SU-DHL-6 (cell line): ENCODE data around the gene WIPI1.

Experiments
- CTCF ChIP-seq: fragments of 200-600 bp; sonication (generic); IDR thresholded peaks from one replicate; pipeline ENCODE4 v1.5.1; 2017; ENCODE audit warnings: antibody characterized with exemption, mild to moderate bottlenecking, low read length, moderate library complexity; ENCODE audit not compliant: insufficient read depth, poor library complexity, severe bottlenecking
- EZH2phosphoT487 ChIP-seq: fragments of 200-600 bp; sonication (generic), shearing (Covaris generic); conservative IDR thresholded peaks from 2 replicates; pipeline ENCODE4 v1.6.1; 2018; ENCODE audit warnings: mild to moderate bottlenecking, antibody characterized with exemption, low read length, moderate library complexity, mixed read lengths

GRCh38 chr17:68424203-68424602, 33.1 kb downstream of the WIPI1 start:
- TF ChIP-seq CTCF = no peak
- TF ChIP-seq EZH2phosphoT487 = no peak
